Measurements from ENCODE around the gene TRPV6. TPM values are rescaled to one million over a fixed set of nuclear protein-coding genes. Genes with fewer than 3 reads are reported as not detected.

The TRPV6 gene
- total and polyA plus RNA-seq, 4 donors: 0.32 to 1.5 (median 0.36) TPM; not detected in 1

DNA sequence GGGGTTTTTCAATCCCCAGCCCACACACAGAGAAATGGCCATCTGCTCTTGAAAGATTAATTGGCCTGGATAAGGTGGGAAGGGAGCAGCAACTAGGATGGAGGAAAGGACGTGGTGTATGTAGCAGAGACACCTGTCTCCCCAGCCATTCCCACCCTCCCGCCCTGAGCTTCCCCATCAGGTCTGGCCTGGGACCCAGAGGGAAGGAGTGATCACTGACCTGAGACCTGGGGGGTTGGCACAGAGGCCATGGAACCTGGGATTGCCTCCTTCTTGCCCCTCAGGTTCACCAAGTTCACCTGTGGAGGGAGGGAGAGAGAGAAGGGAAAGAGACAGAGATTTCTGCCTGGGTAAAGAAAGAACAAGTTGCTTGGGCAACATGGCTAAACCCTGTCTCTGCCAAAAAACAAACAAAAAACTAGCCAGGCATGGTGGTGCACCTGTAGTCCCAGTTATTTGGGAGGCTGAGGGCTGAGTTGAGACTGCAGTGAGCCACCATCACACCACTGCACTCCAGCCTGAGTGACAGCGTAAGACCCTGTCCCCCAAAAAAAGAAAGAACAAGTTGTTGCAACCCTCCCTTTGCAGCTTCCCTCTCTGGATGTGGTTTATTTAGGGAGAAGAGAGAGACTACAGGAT, 11.3 kb upstream of the TRPV6 start:
- no peak for DNase-seq (ENCODE audit: low spot score)
- no peak overlapping the region for H3K9ac ChIP-seq (ENCODE audit: low read depth in 1 of 2, low read length in 2 of 2)
- H3K4me3 ChIP-seq (ENCODE audit: low read depth in 1 of 3, low read length in 3 of 3): no peak overlapping the region
- H3K9me3 ChIP-seq (ENCODE audit: control insufficient read depth in 4 of 4, low read length in 3 of 4): no peaks in the 10 kb centered on the region
- peaks cover 0 to 8% (median 0%) of the 10 kb centered on the region in 4 donors for H3K27me3 ChIP-seq (ENCODE audit: control insufficient read depth in 4 of 4, insufficient read depth in 4 of 4, low read length in 3 of 4)
- WGBS: 91% methylated on average over 3 of the region's 3 CpGs
- TF ChIP-seq TAF1 (conservative IDR thresholded peaks at IDR 0.05) (no peak), ATF3 (IDR thresholded peaks at IDR 0.05) (no peak), RXRA (IDR thresholded peaks at IDR 0.05) (no peak), SP1 (IDR thresholded peaks at IDR 0.05) (no peak), HNF4G (IDR thresholded peaks at IDR 0.05) (no peak), RAD21 (IDR thresholded peaks at IDR 0.05) (no peak), FOXA1 (IDR thresholded peaks at IDR 0.05) (no peak), NR2F2 (IDR thresholded peaks at IDR 0.05) (no peak), ZBTB33 (IDR thresholded peaks at IDR 0.05) (no peak), FOXA2 (IDR thresholded peaks at IDR 0.05) (no peak), JUND (IDR thresholded peaks at IDR 0.05) (no peak), MAX (IDR thresholded peaks at IDR 0.05) (no peak), GABPA (IDR thresholded peaks at IDR 0.05 in 1 of 2, conservative IDR thresholded peaks at IDR 0.05 in 1 of 2) (no peak)
- TF ChIP-seq, protein P1, sequence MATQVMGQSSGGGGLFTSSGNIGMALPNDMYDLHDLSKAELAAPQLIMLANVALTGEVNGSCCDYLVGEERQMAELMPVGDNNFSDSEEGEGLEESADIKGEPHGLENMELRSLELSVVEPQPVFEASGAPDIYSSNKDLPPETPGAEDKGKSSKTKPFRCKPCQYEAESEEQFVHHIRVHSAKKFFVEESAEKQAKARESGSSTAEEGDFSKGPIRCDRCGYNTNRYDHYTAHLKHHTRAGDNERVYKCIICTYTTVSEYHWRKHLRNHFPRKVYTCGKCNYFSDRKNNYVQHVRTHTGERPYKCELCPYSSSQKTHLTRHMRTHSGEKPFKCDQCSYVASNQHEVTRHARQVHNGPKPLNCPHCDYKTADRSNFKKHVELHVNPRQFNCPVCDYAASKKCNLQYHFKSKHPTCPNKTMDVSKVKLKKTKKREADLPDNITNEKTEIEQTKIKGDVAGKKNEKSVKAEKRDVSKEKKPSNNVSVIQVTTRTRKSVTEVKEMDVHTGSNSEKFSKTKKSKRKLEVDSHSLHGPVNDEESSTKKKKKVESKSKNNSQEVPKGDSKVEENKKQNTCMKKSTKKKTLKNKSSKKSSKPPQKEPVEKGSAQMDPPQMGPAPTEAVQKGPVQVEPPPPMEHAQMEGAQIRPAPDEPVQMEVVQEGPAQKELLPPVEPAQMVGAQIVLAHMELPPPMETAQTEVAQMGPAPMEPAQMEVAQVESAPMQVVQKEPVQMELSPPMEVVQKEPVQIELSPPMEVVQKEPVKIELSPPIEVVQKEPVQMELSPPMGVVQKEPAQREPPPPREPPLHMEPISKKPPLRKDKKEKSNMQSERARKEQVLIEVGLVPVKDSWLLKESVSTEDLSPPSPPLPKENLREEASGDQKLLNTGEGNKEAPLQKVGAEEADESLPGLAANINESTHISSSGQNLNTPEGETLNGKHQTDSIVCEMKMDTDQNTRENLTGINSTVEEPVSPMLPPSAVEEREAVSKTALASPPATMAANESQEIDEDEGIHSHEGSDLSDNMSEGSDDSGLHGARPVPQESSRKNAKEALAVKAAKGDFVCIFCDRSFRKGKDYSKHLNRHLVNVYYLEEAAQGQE (IDR thresholded peaks at IDR 0.05): no peak
- H3K27ac ChIP-seq (ENCODE audit: low read depth in 1 of 2, low read length in 2 of 2): no peak overlapping the region
- no peaks in the 10 kb centered on the region for H3K36me3 ChIP-seq (ENCODE audit: control insufficient read depth in 4 of 4, insufficient read depth in 3 of 4, low read depth in 1 of 4, low read length in 3 of 4)
- H3K4me1 ChIP-seq (ENCODE audit: control insufficient read depth in 4 of 4, insufficient read depth in 4 of 4, low read length in 3 of 4): no peaks in the 10 kb centered on the region

GRCh38 chr7:142896151-142896550, 10.6 kb upstream of the TRPV6 start:
- H3K36me3 ChIP-seq (ENCODE audit: control insufficient read depth in 4 of 4, insufficient read depth in 3 of 4, low read depth in 1 of 4, low read length in 3 of 4): no peaks in the 10 kb centered on the region
- H3K27ac ChIP-seq (ENCODE audit: low read depth in 1 of 2, low read length in 2 of 2): no peak overlapping the region
- no peak overlapping the region for H3K9ac ChIP-seq (ENCODE audit: low read depth in 1 of 2, low read length in 2 of 2)
- H3K9me3 ChIP-seq (ENCODE audit: control insufficient read depth in 4 of 4, low read length in 3 of 4): no peaks in the 10 kb centered on the region
- no peak overlapping the region for H3K4me3 ChIP-seq (ENCODE audit: low read depth in 1 of 3, low read length in 3 of 3)
- no peaks in the 10 kb centered on the region for H3K4me1 ChIP-seq (ENCODE audit: control insufficient read depth in 4 of 4, insufficient read depth in 4 of 4, low read length in 3 of 4)
- peaks cover 0 to 8% (median 0%) of the 10 kb centered on the region in 4 donors for H3K27me3 ChIP-seq (ENCODE audit: control insufficient read depth in 4 of 4, insufficient read depth in 4 of 4, low read length in 3 of 4)
- no peak for DNase-seq (ENCODE audit: low spot score)
- 92% methylated on average over 3 of the region's 3 CpGs for WGBS
- TF ChIP-seq FOXA1 (IDR thresholded peaks at IDR 0.05): no peak
- TF ChIP-seq HNF4A (conservative IDR thresholded peaks at IDR 0.05): no peak
- TF ChIP-seq, protein P2, sequence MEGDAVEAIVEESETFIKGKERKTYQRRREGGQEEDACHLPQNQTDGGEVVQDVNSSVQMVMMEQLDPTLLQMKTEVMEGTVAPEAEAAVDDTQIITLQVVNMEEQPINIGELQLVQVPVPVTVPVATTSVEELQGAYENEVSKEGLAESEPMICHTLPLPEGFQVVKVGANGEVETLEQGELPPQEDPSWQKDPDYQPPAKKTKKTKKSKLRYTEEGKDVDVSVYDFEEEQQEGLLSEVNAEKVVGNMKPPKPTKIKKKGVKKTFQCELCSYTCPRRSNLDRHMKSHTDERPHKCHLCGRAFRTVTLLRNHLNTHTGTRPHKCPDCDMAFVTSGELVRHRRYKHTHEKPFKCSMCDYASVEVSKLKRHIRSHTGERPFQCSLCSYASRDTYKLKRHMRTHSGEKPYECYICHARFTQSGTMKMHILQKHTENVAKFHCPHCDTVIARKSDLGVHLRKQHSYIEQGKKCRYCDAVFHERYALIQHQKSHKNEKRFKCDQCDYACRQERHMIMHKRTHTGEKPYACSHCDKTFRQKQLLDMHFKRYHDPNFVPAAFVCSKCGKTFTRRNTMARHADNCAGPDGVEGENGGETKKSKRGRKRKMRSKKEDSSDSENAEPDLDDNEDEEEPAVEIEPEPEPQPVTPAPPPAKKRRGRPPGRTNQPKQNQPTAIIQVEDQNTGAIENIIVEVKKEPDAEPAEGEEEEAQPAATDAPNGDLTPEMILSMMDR (IDR thresholded peaks at IDR 0.05; ENCODE audit: low read depth, low read length, missing input control): no peak
- TF ChIP-seq RAD21 (IDR thresholded peaks at IDR 0.05): no peak
- TF ChIP-seq, protein P1 (IDR thresholded peaks at IDR 0.05): no peak
- no peak for TF ChIP-seq TAF1 (conservative IDR thresholded peaks at IDR 0.05)
- no peak for TF ChIP-seq RXRA (IDR thresholded peaks at IDR 0.05)
- no peak for TF ChIP-seq MAX (IDR thresholded peaks at IDR 0.05)
- TF ChIP-seq EGR1 (IDR thresholded peaks at IDR 0.05; ENCODE audit: low read depth in 2 of 2): no peak
- TF ChIP-seq NR2F2 (IDR thresholded peaks at IDR 0.05): no peak
- no peak for TF ChIP-seq FOXA2 (IDR thresholded peaks at IDR 0.05)
- no peak for TF ChIP-seq ATF3 (IDR thresholded peaks at IDR 0.05)

Data from liver (tissue), 9 donors.